Lower lobe of right lung (tissue), 2 donors: Measurements from ENCODE around the gene CPB2. TPM values are rescaled to one million over a fixed set of nuclear protein-coding genes. Genes with fewer than 3 reads are reported as not detected.
A peak's percentile ranks its signal among the peaks of the same experiment; 100 is the strongest.

Experiments
- ATAC-seq, 2 donors: fragments of 200-7000 bp; cut with Tn5 transposase; one replicate each; pipeline ENCODE4 v1.9.1; 2020 to 2022; ENCODE audit warnings: mild to moderate bottlenecking in 2 of 2, moderate library complexity in 2 of 2
- DNase-seq: peaks from one replicate; pipeline ENCODE4 v3.0.0-alpha.2; 2020
- H3K27ac ChIP-seq: fragments of 200-600 bp; one replicate; pipeline ENCODE4 v1.8.0; 2022
- H3K27me3 ChIP-seq: fragments of 200-600 bp; one replicate; pipeline ENCODE4 v1.8.0; 2022; ENCODE audit warnings: low read depth
- H3K36me3 ChIP-seq: fragments of 200-600 bp; one replicate; pipeline ENCODE4 v1.8.0; 2022; ENCODE audit warnings: mild to moderate bottlenecking
- H3K4me1 ChIP-seq: fragments of 200-600 bp; one replicate; pipeline ENCODE4 v1.8.0; 2022
- H3K4me3 ChIP-seq: fragments of 200-600 bp; one replicate; pipeline ENCODE4 v1.8.0; 2022; ENCODE audit warnings: mild to moderate bottlenecking
- H3K9me3 ChIP-seq: fragments of 200-600 bp; one replicate; pipeline ENCODE4 v1.8.0; 2022
- intact Hi-C: fragments of 100-400 bp; cut with DNase I; formaldehyde crosslinking; loops from one replicate; pipeline ENCODE4 v1.11.0; 2022
- long read RNA-seq: library from polyadenylated mRNA; unstranded; transcript quantifications from one replicate; pipeline ENCODE4 v2.0.0, GENCODE V29; 2021
- total RNA-seq: library from RNA; stranded (reverse); fragmentation: NEBNext Ultra II Directional; extraction: Animal tissue kit (Norgen Biotek cat#: 25700); gene quantifications from one replicate; pipeline ENCODE4 v1.2.1, GENCODE V29; 2021
- TF ChIP-seq, protein P1 (sequence below): fragments of 200-600 bp; IDR thresholded peaks from one replicate; pipeline ENCODE4 v1.8.0; 2022; ENCODE audit warnings: antibody characterized with exemption, mild to moderate bottlenecking
- donor health status: DM: no; HTN: yes; CAD: no; lungs with severe emphysema.

CPB2 gene, protein sequence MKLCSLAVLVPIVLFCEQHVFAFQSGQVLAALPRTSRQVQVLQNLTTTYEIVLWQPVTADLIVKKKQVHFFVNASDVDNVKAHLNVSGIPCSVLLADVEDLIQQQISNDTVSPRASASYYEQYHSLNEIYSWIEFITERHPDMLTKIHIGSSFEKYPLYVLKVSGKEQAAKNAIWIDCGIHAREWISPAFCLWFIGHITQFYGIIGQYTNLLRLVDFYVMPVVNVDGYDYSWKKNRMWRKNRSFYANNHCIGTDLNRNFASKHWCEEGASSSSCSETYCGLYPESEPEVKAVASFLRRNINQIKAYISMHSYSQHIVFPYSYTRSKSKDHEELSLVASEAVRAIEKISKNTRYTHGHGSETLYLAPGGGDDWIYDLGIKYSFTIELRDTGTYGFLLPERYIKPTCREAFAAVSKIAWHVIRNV
- 33.5 TPM for total RNA-seq
- long read RNA-seq, transcript CPB2-203 (11 exons, 1,700 nt): major isoform, 46 of 66 reads
- long read RNA-seq, partial matches to known transcripts: 11 of 66 reads
- long read RNA-seq, other reads (novel, unspliced or antisense): 9 of 66 reads

DNA sequence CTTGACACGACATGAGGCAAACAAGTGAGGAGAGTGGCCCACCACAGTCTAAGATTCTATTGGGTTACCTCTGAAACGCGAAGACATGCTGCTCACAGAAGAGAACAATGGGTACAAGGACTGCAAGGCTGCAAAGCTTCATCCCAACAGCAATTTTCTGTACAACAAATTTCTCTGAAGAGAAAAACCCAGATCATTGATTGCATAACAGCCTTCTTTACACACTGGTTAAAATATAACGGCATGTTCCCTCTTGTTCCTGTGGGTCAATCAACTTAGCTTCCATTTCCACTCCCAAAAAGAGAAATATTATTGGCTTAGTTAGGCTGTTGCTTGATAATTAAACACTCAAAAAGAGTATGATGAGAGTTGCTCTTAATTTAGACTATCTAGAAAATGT lies at the start of gene CPB2:
Gene CPB2, minus strand, starts transcription at position 166 of the 400 bp plus-strand sequence. Its CDS starts 24 bp downstream, at position 142.
- peak within 1 kb of the TSS; percentile 9 for H3K4me3 ChIP-seq
- peak in 1 of 2 donors; percentile 65 for ATAC-seq

DNA sequence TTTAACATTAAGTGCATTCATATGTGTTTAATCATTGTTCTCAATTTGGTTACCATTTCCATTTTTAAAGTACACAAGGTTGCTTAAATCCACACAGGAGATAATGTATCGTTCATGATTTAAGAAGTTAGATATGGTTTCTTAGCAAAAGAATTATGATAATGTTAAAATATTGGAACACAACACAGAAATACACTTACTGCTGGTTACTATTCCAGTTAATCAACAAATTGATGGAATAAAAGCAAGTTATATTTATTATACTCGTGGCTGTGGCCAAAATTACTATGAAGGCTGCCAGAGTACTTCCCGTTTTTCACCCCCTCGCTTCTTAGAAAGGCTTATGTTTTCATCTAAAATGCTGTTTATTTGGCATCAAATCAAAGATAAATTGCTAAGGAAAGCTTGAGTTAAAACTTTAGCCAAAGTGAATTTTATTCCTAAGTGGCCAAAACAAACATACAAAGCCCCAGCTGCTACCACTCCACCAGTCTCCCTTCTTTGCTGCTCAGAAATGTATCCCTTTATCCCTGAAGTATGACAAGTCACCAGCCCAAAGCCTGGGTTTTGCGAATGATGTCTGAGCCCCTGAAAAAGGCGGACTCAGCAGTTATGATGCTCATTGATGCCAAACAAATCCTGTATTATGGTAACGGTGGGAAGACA lies 49.4 kb upstream of the CPB2 start:
- H3K9me3 ChIP-seq: no peaks in the 10 kb centered on the region
- TF ChIP-seq, protein P1, sequence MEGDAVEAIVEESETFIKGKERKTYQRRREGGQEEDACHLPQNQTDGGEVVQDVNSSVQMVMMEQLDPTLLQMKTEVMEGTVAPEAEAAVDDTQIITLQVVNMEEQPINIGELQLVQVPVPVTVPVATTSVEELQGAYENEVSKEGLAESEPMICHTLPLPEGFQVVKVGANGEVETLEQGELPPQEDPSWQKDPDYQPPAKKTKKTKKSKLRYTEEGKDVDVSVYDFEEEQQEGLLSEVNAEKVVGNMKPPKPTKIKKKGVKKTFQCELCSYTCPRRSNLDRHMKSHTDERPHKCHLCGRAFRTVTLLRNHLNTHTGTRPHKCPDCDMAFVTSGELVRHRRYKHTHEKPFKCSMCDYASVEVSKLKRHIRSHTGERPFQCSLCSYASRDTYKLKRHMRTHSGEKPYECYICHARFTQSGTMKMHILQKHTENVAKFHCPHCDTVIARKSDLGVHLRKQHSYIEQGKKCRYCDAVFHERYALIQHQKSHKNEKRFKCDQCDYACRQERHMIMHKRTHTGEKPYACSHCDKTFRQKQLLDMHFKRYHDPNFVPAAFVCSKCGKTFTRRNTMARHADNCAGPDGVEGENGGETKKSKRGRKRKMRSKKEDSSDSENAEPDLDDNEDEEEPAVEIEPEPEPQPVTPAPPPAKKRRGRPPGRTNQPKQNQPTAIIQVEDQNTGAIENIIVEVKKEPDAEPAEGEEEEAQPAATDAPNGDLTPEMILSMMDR: no peak
- no peak overlapping the region for H3K27ac ChIP-seq
- intact Hi-C loops: no loop called here
- H3K36me3 ChIP-seq: peaks cover 67% of the 10 kb centered on the region
- no peaks in the 10 kb centered on the region for H3K4me1 ChIP-seq
- DNase-seq (no peak), ATAC-seq (no peak)
- no peaks in the 10 kb centered on the region for H3K27me3 ChIP-seq
- no peak overlapping the region for H3K4me3 ChIP-seq

More for the DNA sequence above, at the start of gene CPB2:
- H3K4me1 ChIP-seq: no peaks in the 10 kb centered on the region
- no peaks in the 10 kb centered on the region for H3K36me3 ChIP-seq
- H3K27me3 ChIP-seq: no peaks in the 10 kb centered on the region
- TF ChIP-seq, protein P1: no peak
- no peak for DNase-seq
- intact Hi-C loops: no loop called here
- no peaks in the 10 kb centered on the region for H3K9me3 ChIP-seq
- H3K27ac ChIP-seq: no peak within 1 kb of the TSS

DNA sequence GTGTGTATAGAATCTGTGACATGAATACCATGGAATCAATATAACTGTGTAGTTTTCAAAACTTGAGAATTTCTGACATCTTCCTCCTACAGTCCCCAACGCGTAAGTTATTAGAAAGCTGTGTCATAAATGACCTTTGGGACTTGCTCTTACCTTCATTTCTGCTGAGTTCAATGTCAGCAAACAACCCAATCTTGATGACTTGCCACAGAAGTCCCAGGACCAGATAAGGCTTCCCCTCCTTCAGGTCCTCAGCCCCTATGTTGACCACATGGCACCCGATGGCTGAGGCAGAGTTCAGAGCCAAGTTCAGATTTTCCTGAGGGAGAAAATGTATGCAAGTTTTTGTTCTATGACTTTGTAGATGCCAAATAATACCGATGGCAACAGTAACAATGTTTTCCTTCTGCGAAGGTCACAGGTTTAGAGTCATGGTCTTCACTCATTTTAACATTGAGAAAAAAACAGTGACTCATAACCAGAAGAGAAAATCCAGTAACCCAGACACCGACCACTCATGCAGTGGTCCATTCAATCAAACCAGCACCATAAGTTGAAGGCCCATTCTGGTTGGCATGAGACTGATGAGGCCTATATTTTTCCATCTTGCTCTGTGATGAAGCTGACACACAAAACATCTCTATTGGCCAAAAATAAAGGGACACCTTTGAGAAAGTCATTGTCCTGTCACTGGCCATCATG lies 47.9 kb upstream of the CPB2 start:
- TF ChIP-seq, protein P1: no peak
- no peak overlapping the region for H3K4me3 ChIP-seq
- H3K36me3 ChIP-seq: peaks cover 66% of the 10 kb centered on the region
- no peaks in the 10 kb centered on the region for H3K27me3 ChIP-seq
- no peaks in the 10 kb centered on the region for H3K4me1 ChIP-seq
- H3K27ac ChIP-seq: no peak overlapping the region
- no peak for DNase-seq
- ATAC-seq: no peak
- intact Hi-C loops: no loop called here
- no peaks in the 10 kb centered on the region for H3K9me3 ChIP-seq

DNA sequence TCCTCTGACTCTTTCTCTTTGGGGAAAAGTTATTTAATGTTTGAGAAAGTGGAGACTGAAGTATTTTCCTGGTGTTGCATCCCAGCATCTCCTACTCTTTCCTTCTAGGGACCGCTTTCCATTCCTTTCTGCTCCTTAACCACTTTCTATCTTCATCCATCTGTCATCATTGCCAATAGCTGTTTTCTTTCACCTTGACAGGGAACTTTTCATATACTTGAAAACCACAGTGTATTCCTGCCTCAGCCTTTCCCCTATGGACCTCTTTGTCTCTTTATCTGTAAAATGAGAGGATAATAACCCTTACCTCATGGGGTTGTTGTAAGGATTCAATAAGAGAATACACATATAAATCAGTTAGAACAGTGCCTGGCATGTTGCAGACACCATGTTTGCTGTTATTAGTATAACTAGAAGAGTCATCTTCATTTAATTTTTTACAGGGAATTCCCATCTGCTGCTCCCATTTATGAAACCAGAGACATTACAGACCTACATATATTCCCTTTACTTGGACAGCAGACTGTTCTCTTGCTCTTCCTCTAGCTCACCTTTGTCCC lies 45.4 kb upstream of the CPB2 start:
- Histone ChIP-seq H3K9me3 (no peaks in the 10 kb centered on the region), H3K27me3 (no peaks in the 10 kb centered on the region), H3K4me1 (no peaks in the 10 kb centered on the region), H3K36me3 (peaks cover 66% of the 10 kb centered on the region), H3K27ac (no peak overlapping the region), H3K4me3 (no peak overlapping the region)
- DNase-seq (no peak), ATAC-seq (no peak)
- TF ChIP-seq, protein P1: no peak
- intact Hi-C loops: no loop called here
